ENCODE measurements around the gene ADAMTS15. TPM values are rescaled to one million over a fixed set of nuclear protein-coding genes. Genes with fewer than 3 reads are reported as not detected.

The ADAMTS15 gene
- total RNA-seq, 1 donor from 2014 or later = 1.2 TPM

- Mint-ChIP-seq H3K36me3 (ENCODE audit: insufficient read depth) (no peaks in the 10 kb centered on the region), H3K4me1 (ENCODE audit: low read depth) (no peaks in the 10 kb centered on the region), H3K27ac (no peak overlapping the region), H3K9me3 (ENCODE audit: low read depth) (no peaks in the 10 kb centered on the region), H3K4me3 (ENCODE audit: low read depth) (no peak overlapping the region), H3K27me3 (peaks cover 4% of the 10 kb centered on the region)
- TF ChIP-seq CTCF (IDR thresholded peaks at IDR 0.05; ENCODE audit: unreplicated experiment) = no peak
- no peak for DNase-seq (ENCODE audit: low spot score, unreplicated experiment)
Observed at GRCh38 chr11:130516554-130517505, 68.4 kb downstream of the ADAMTS15 start.

GRCh38 chr11:130518164-130518680, 69.8 kb downstream of the ADAMTS15 start:
- Mint-ChIP-seq H3K27me3 (no peaks in the 10 kb centered on the region), H3K4me3 (ENCODE audit: low read depth) (no peak overlapping the region), H3K36me3 (ENCODE audit: insufficient read depth) (no peaks in the 10 kb centered on the region), H3K4me1 (ENCODE audit: low read depth) (peaks cover 5% of the 10 kb centered on the region), H3K9me3 (ENCODE audit: low read depth) (no peaks in the 10 kb centered on the region), H3K27ac (no peak overlapping the region)
- TF ChIP-seq CTCF (IDR thresholded peaks at IDR 0.05; ENCODE audit: unreplicated experiment) = no peak
- DNase-seq (ENCODE audit: low spot score, unreplicated experiment) = no peak

- Mint-ChIP-seq H3K4me1 (ENCODE audit: low read depth) (peaks cover 5% of the 10 kb centered on the region), H3K4me3 (ENCODE audit: low read depth) (no peak overlapping the region), H3K9me3 (ENCODE audit: low read depth) (no peaks in the 10 kb centered on the region), H3K27ac (no peak overlapping the region), H3K27me3 (no peaks in the 10 kb centered on the region), H3K36me3 (ENCODE audit: insufficient read depth) (no peaks in the 10 kb centered on the region)
- no peak for TF ChIP-seq CTCF (IDR thresholded peaks at IDR 0.05; ENCODE audit: unreplicated experiment)
- DNase-seq (ENCODE audit: low spot score, unreplicated experiment) = no peak
Observed at GRCh38 chr11:130519128-130519932, 70.9 kb downstream of the ADAMTS15 start.

- no peak overlapping the region for H3K4me3 Mint-ChIP-seq (ENCODE audit: low read depth)
- H3K36me3 Mint-ChIP-seq (ENCODE audit: insufficient read depth) = no peaks in the 10 kb centered on the region
- no peak for TF ChIP-seq CTCF (IDR thresholded peaks at IDR 0.05; ENCODE audit: unreplicated experiment)
- no peaks in the 10 kb centered on the region for H3K9me3 Mint-ChIP-seq (ENCODE audit: low read depth)
- peaks cover 5% of the 10 kb centered on the region for H3K4me1 Mint-ChIP-seq (ENCODE audit: low read depth)
- H3K27ac Mint-ChIP-seq = no peak overlapping the region
- DNase-seq (ENCODE audit: low spot score, unreplicated experiment) = no peak
- no peaks in the 10 kb centered on the region for H3K27me3 Mint-ChIP-seq
Observed at GRCh38 chr11:130520271-130520671, 71.8 kb downstream of the ADAMTS15 start.
